GM18867 (cell line): ENCODE results near the gene KRT72.

Source experiments
- ATAC-seq: cut with Tn5 transposase; IDR thresholded peaks from one replicate; pipeline ENCODE4 v1.9.1; 2021; ENCODE audit warnings: mild to moderate bottlenecking, moderate library complexity; ENCODE audit not compliant: unreplicated experiment

The KRT72 gene

GRCh38 chr12:52630599-52631200, 29.4 kb upstream of the KRT72 start:
- no peak for ATAC-seq

GRCh38 chr12:52630008-52630500, 28.8 kb upstream of the KRT72 start:
- no peak for ATAC-seq

GRCh38 chr12:52629281-52630007, 28.2 kb upstream of the KRT72 start:
- ATAC-seq, result no peak

- ATAC-seq, result no peak
Measured at GRCh38 chr12:52628841-52629240, 27.6 kb upstream of the KRT72 start.

GRCh38 chr12:52628111-52628507, 26.8 kb upstream of the KRT72 start:
- ATAC-seq, result no peak

GRCh38 chr12:52627395-52628110, 26.3 kb upstream of the KRT72 start:
- no peak for ATAC-seq

GRCh38 chr12:52622349-52622748, 21.1 kb upstream of the KRT72 start:
- no peak for ATAC-seq

DNA sequence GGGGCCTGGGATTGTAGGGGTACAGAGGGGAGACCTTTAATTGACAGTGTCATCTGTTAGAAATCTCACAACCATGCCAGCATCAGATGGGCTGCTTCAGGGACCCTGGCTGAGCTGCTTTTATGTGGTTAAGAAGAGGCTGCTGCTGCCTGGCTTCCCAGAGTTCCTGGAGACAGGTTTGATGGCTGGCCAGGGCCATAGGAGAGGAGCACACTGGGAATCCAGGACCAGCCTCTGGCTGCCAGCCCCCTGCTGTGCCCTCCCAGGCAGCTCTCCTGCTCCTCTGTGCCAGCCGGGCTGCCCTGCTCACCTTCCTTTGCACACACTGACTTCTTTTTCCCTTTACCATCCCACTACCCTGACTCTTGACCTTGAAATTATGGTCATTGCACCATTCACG, 17.6 kb upstream of the KRT72 start:
- no peak for ATAC-seq

GRCh38 chr12:52618216-52618615, 17.0 kb upstream of the KRT72 start, which contains the start of gene KRT73:
KRT73 (minus strand) TSS chr12:52618559; CDS start chr12:52618524, 35 bp downstream.
- no peak for ATAC-seq

DNA sequence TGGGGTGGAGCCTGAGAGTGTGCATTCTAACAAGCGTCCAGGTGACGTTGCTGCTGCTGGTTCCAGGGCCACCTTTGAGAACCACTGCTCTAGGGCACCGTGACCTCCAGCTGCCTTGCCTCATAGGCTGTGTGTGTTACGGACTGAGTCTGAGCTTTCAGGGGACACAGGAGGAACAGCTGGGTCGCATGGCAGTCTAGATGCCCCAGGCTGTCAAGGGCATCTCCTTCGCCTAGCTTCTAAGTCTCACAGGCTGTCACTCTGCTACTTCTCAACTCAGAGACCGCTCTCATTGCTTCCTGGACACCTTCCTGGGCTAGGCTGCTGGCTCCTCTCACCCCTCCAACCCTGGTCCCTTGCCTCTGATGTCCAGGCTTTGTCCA, 16.1 kb upstream of the KRT72 start:
- ATAC-seq, result no peak

DNA sequence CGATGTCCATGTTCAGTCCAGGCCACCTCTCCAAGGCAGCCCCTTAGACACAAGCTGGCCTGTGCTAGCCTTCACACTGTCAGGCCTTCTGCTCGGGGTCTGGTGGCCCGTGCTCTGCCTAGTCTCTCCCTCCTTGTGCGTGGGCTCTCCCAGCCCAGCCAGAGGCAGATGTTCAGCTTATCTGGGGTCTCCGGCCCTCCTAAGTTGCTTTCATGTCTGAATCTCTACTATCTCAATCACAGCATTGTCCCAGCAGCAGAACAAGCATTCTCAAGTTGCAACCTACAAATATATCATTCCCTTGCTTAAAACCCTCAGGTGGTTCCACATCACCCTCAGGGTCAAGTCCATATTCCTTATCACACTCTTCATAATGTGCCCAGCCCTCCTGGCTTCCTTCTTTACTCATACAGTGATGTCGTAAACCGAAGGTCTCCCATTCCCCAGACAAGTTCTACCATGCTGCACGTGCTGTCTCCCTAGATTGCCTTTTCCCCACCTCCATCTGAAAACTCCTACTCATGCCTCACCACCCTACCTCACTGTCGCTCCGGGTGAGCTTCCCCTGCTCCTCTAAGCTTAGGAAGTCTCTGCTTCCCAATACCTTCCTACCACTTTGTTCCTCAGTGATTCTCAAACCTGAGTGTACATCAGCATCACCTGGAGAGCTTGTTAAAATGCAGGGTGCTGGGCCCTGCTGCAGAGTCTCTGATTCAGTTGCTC, 15.6 kb upstream of the KRT72 start:
- no peak for ATAC-seq

- ATAC-seq, result no peak
Measured at GRCh38 chr12:52615912-52616311, 14.6 kb upstream of the KRT72 start.

- ATAC-seq, result no peak
Measured at GRCh38 chr12:52615208-52615868, 14.1 kb upstream of the KRT72 start.

- ATAC-seq, result no peak
Measured at GRCh38 chr12:52614381-52615207, 13.3 kb upstream of the KRT72 start.

- no peak for ATAC-seq
Measured at GRCh38 chr12:52613384-52614030, 12.2 kb upstream of the KRT72 start.

GRCh38 chr12:52612431-52613383, 11.4 kb upstream of the KRT72 start:
- ATAC-seq, result no peak

- ATAC-seq, result no peak
Measured at GRCh38 chr12:52611080-52611468, 9.8 kb upstream of the KRT72 start.
